ENCODE measurements around the gene ARHGEF11. TPM values are rescaled to one million over a fixed set of nuclear protein-coding genes. Genes with fewer than 3 reads are reported as not detected.

The ARHGEF11 gene
- total RNA-seq, 4 donors from 2014 or later, result 56.7 to 127 (median 89.9) TPM

DNA sequence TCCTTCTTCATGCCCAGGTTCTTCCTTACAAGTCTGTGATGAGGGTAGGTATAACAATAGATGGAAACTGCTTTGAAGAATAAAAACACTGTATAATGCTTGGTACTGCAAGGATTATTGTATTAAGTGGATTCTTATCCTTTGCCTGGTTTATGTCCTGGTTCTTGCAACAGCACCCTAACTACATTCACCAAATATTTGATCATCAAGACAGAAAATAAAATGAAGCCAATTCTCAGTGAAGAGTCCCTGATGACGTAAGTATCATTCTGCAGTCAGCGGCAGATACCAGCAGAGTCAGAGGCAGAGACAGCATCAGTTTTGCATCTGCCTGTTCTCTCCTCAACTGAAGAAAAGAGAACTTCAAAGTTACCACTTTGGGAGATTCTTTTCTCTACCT is 19.7 kb downstream of the ARHGEF11 start:
- Histone ChIP-seq H3K27ac (peak overlapping the region in 1 of 4 donors; percentile 17), H3K27me3 (no peaks in the 10 kb centered on the region), H3K36me3 (no peaks in the 10 kb centered on the region), H3K4me3 (no peak overlapping the region), H3K4me1 (no peaks in the 10 kb centered on the region), H3K9me3 (peaks cover 0 to 4% (median 0%) of the 10 kb centered on the region in 4 donors)
- DNase-seq, result no peak
- TF ChIP-seq, protein P1, sequence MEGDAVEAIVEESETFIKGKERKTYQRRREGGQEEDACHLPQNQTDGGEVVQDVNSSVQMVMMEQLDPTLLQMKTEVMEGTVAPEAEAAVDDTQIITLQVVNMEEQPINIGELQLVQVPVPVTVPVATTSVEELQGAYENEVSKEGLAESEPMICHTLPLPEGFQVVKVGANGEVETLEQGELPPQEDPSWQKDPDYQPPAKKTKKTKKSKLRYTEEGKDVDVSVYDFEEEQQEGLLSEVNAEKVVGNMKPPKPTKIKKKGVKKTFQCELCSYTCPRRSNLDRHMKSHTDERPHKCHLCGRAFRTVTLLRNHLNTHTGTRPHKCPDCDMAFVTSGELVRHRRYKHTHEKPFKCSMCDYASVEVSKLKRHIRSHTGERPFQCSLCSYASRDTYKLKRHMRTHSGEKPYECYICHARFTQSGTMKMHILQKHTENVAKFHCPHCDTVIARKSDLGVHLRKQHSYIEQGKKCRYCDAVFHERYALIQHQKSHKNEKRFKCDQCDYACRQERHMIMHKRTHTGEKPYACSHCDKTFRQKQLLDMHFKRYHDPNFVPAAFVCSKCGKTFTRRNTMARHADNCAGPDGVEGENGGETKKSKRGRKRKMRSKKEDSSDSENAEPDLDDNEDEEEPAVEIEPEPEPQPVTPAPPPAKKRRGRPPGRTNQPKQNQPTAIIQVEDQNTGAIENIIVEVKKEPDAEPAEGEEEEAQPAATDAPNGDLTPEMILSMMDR (IDR thresholded peaks at IDR 0.05), result no peak
- no peak for TF ChIP-seq POLR2A (IDR thresholded peaks at IDR 0.05)

DNA sequence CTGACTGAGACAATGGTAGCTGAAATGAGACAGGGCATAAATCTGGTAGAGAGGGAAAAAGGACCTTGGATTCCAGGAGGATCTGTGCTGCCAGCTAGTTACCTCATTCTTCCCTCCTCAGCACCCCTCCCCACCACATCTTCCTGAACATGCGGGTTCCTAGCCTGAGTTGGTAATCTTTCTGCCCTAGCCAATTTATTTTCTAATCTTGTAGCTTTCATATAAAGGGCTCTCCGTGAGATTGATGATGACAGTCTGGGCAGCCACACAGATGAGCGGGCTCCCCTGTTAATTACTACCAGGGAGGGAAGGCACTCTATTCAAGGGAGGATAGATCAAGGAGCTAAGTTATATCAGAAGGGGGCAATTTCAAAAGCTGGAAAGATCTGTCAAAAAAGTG is 20.2 kb downstream of the ARHGEF11 start:
- peak overlapping the region in 1 of 4 donors; percentile 17 for H3K27ac ChIP-seq
- H3K4me3 ChIP-seq, result no peak overlapping the region
- no peak for DNase-seq
- H3K9me3 ChIP-seq, result peaks cover 0 to 4% (median 0%) of the 10 kb centered on the region in 4 donors
- no peaks in the 10 kb centered on the region for H3K27me3 ChIP-seq
- H3K4me1 ChIP-seq, result no peaks in the 10 kb centered on the region
- TF ChIP-seq POLR2A (IDR thresholded peaks at IDR 0.05), result no peak
- TF ChIP-seq, protein P1 (IDR thresholded peaks at IDR 0.05), result no peak
- H3K36me3 ChIP-seq, result no peaks in the 10 kb centered on the region

DNA sequence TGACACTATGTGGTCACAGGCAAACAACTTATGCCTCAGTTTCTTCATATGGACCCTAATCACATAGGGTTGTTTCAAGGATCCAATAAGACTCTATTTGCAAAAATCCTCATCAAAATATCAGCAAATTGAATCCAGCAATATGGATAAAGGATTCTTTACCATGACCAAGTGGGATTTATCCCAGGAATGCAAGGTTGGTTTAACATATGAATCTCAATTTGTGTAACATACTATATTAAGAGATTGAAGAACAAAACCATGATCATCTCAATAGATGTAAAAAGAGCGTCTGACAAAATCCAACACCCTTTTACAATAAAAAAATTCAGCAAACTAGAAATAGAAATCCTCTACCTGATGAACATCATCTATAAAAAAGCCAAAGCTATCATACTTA is 23.9 kb downstream of the ARHGEF11 start:
- Histone ChIP-seq H3K4me1 (no peaks in the 10 kb centered on the region), H3K27me3 (no peaks in the 10 kb centered on the region), H3K36me3 (peaks cover 0 to 3% (median 0%) of the 10 kb centered on the region in 3 donors), H3K27ac (no peak overlapping the region), H3K9me3 (peaks cover 0 to 4% (median 0%) of the 10 kb centered on the region in 4 donors), H3K4me3 (no peak overlapping the region)
- DNase-seq, result no peak
- TF ChIP-seq POLR2A (IDR thresholded peaks at IDR 0.05), result no peak
- TF ChIP-seq, protein P1 (IDR thresholded peaks at IDR 0.05), result no peak

DNA sequence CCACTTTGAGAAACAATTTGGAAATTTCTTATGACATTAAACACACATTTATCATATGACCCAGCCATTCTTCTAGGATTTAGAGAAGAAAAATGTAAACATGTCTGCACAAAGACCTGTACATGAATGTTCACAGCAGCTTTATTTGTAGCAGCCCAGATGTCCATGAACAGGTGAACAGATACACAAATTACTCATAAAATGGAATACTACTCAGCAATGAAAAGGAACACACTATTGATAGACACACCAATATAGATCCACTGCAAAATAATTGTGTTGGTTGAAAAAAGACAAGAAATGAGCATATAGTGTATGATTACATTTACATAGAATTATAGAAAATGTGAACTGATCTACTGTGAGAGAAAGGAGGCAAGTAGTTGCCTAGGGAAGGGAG is 26.1 kb downstream of the ARHGEF11 start:
- H3K4me1 ChIP-seq, result no peaks in the 10 kb centered on the region
- no peaks in the 10 kb centered on the region for H3K27me3 ChIP-seq
- no peak overlapping the region for H3K27ac ChIP-seq
- H3K36me3 ChIP-seq, result peaks cover 0 to 3% (median 0%) of the 10 kb centered on the region in 3 donors
- peaks cover 0 to 4% (median 0%) of the 10 kb centered on the region in 4 donors for H3K9me3 ChIP-seq
- TF ChIP-seq POLR2A (IDR thresholded peaks at IDR 0.05), result no peak
- TF ChIP-seq, protein P1 (IDR thresholded peaks at IDR 0.05), result no peak
- no peak overlapping the region for H3K4me3 ChIP-seq
- DNase-seq, result no peak

DNA sequence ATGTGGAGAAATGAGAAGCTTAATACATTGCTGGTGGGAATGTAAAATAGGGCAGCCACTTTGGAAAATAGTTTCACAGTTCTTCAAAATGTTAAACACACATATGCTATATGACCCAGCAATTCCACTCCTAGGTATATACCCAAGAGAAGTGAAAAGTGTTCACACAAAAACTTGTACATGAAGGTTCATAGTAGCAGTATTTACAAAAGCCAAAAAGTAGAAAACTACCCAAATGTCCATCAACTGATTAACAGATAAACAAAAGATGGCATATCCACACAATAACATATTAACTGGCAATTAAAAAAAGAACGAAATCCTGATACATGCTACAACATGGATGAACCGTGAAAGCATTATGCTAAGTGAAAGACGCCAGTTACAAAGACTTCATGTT is 33.7 kb downstream of the ARHGEF11 start:
- Histone ChIP-seq H3K27ac (no peak overlapping the region), H3K4me3 (no peak overlapping the region), H3K4me1 (no peaks in the 10 kb centered on the region), H3K9me3 (no peaks in the 10 kb centered on the region), H3K36me3 (no peaks in the 10 kb centered on the region), H3K27me3 (no peaks in the 10 kb centered on the region)
- DNase-seq, result no peak
- TF ChIP-seq, protein P1 (IDR thresholded peaks at IDR 0.05), result no peak
- no peak for TF ChIP-seq POLR2A (IDR thresholded peaks at IDR 0.05)

DNA sequence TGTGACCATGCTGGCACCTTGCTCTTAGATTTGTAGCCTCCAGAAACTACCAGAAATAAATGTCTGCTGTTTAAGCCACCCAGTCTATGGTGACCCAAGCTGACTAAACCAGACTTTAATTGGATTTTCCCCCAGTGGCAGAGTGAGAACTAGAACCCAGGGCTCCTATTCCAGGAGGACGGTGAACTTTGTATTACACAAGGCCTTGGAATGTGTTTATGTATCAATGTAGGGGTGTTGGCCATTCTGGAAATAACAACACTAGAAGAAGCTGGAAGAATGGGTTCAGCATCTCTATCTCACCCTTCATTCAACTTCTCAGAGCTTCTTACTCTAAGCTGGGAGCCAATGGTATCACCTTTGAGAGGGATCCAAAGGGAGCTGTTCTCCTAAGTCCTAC is 37.0 kb downstream of the ARHGEF11 start:
- H3K27ac ChIP-seq, result no peak overlapping the region
- H3K36me3 ChIP-seq, result no peaks in the 10 kb centered on the region
- peaks cover 0 to 10% (median 0%) of the 10 kb centered on the region in 4 donors for H3K4me1 ChIP-seq
- DNase-seq, result no peak
- H3K27me3 ChIP-seq, result no peaks in the 10 kb centered on the region
- H3K9me3 ChIP-seq, result no peaks in the 10 kb centered on the region
- no peak for TF ChIP-seq POLR2A (IDR thresholded peaks at IDR 0.05)
- TF ChIP-seq, protein P1 (IDR thresholded peaks at IDR 0.05), result no peak
- no peak overlapping the region for H3K4me3 ChIP-seq

Data from Peyer's patch (tissue), 4 donors.